Ishikawa (cell line): ENCODE data around the gene SGPP2.
A peak's percentile ranks its signal among the peaks of the same experiment; 100 is the strongest.

Experiments used
- CEBPB ChIP-seq: IDR thresholded peaks from 2 replicates; pipeline ENCODE4 v1.6.1; 2012
- CREB1 ChIP-seq: IDR thresholded peaks from 2 replicates; pipeline ENCODE4 v1.6.1; 2012; ENCODE audit warnings: low read depth
- EGR1 ChIP-seq: IDR thresholded peaks from 2 replicates; pipeline ENCODE4 v1.6.1; 2012
- EP300 ChIP-seq: IDR thresholded peaks from 2 replicates; pipeline ENCODE4 v1.6.1; 2012; ENCODE audit warnings: borderline replicate concordance
- FOXM1 ChIP-seq: IDR thresholded peaks from 2 replicates; pipeline ENCODE4 v1.6.1; 2012; ENCODE audit warnings: low read depth, borderline replicate concordance
- NFIC ChIP-seq: IDR thresholded peaks from 2 replicates; pipeline ENCODE4 v1.6.1; 2012
- RAD21 ChIP-seq: IDR thresholded peaks from 2 replicates; pipeline ENCODE4 v1.6.1; 2012; ENCODE audit warnings: low read depth
- TAF1 ChIP-seq: IDR thresholded peaks from 2 replicates; pipeline ENCODE4 v1.6.1; 2012; ENCODE audit warnings: low read depth, mild to moderate bottlenecking
- TEAD4 ChIP-seq: IDR thresholded peaks from 2 replicates; pipeline ENCODE4 v1.6.1; 2012
- USF1 ChIP-seq: IDR thresholded peaks from 2 replicates; pipeline ENCODE4 v1.6.1; 2012
- YY1 ChIP-seq: IDR thresholded peaks from 2 replicates; pipeline ENCODE4 v1.6.1; 2012; ENCODE audit warnings: low read depth
- ZBTB7A ChIP-seq: IDR thresholded peaks from 2 replicates; pipeline ENCODE4 v1.6.1; 2012; ENCODE audit warnings: low read depth
- TF ChIP-seq, protein P1 (sequence below): IDR thresholded peaks from 2 replicates; pipeline ENCODE4 v1.6.1; 2012
- TF ChIP-seq, protein P2 (sequence below): IDR thresholded peaks from 2 replicates; pipeline ENCODE4 v1.6.1; 2012; ENCODE audit warnings: low read depth, mild to moderate bottlenecking

Gene SGPP2

GRCh38 chr2:222433332-222434173 is 9.2 kb downstream of the SGPP2 start:
- TF ChIP-seq, protein P1, sequence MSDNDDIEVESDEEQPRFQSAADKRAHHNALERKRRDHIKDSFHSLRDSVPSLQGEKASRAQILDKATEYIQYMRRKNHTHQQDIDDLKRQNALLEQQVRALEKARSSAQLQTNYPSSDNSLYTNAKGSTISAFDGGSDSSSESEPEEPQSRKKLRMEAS, result 0 out of 2 replicates have a peak, but pooled peaks have one; percentile 27
- no peak for TF ChIP-seq FOXM1
- TF ChIP-seq NFIC, result 0 out of 2 replicates have a peak, but pooled peaks have one; percentile 21
- no peak for TF ChIP-seq USF1

- TF ChIP-seq YY1 (no peak), TEAD4 (no peak), EGR1 (no peak), EP300 (no peak), CREB1 (no peak), NFIC (no peak), TAF1 (no peak), CEBPB (no peak)
- TF ChIP-seq, protein P2, sequence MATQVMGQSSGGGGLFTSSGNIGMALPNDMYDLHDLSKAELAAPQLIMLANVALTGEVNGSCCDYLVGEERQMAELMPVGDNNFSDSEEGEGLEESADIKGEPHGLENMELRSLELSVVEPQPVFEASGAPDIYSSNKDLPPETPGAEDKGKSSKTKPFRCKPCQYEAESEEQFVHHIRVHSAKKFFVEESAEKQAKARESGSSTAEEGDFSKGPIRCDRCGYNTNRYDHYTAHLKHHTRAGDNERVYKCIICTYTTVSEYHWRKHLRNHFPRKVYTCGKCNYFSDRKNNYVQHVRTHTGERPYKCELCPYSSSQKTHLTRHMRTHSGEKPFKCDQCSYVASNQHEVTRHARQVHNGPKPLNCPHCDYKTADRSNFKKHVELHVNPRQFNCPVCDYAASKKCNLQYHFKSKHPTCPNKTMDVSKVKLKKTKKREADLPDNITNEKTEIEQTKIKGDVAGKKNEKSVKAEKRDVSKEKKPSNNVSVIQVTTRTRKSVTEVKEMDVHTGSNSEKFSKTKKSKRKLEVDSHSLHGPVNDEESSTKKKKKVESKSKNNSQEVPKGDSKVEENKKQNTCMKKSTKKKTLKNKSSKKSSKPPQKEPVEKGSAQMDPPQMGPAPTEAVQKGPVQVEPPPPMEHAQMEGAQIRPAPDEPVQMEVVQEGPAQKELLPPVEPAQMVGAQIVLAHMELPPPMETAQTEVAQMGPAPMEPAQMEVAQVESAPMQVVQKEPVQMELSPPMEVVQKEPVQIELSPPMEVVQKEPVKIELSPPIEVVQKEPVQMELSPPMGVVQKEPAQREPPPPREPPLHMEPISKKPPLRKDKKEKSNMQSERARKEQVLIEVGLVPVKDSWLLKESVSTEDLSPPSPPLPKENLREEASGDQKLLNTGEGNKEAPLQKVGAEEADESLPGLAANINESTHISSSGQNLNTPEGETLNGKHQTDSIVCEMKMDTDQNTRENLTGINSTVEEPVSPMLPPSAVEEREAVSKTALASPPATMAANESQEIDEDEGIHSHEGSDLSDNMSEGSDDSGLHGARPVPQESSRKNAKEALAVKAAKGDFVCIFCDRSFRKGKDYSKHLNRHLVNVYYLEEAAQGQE, result no peak
- TF ChIP-seq, protein P1, result no peak
These were observed 9.9 kb downstream of the SGPP2 start for GRCh38 chr2:222434204-222434603.

DNA sequence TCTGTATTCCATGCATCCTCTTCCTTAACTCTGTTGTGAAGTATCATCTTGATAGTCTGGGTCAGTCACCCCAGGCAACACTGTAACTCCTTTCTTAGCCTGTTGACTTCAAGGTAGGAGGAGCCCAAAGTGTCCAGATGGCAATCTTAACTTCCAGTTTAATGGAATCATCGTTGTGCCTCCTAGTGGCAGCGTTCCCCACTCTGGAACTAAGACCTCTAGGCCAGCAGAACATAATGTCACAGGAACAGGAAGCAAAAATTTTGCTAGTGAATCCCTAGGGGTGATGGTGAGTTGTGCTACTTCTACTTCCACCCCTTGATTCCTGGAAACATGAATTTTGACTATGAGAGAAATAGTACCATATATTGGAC is 11.7 kb downstream of the SGPP2 start:
- TF ChIP-seq RAD21, result peak; percentile 18; the same call in 1 of the 2 replicates
- TF ChIP-seq EGR1, result no peak

DNA sequence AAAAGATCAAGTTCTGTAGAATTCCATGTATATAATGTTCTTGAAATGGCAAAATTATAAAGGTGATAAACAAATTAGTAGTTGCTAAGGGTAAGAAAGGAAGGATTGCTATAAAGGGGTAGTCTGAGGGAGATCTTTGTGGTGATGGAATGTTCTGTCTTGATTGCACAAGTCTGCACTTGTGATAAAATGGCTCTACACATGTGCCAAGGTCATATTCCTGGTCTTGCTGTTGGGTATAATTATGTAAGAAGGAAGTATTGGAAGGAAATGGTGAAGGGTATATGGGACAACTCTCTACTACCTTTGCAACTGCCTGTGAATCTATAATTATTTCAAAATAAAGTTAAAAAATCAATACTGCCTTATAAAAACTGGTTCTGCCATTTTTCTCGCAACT is 15.3 kb downstream of the SGPP2 start:
- TF ChIP-seq EGR1, result no peak
- no peak for TF ChIP-seq CEBPB
- TF ChIP-seq ZBTB7A, result no peak
- no peak for TF ChIP-seq TAF1

DNA sequence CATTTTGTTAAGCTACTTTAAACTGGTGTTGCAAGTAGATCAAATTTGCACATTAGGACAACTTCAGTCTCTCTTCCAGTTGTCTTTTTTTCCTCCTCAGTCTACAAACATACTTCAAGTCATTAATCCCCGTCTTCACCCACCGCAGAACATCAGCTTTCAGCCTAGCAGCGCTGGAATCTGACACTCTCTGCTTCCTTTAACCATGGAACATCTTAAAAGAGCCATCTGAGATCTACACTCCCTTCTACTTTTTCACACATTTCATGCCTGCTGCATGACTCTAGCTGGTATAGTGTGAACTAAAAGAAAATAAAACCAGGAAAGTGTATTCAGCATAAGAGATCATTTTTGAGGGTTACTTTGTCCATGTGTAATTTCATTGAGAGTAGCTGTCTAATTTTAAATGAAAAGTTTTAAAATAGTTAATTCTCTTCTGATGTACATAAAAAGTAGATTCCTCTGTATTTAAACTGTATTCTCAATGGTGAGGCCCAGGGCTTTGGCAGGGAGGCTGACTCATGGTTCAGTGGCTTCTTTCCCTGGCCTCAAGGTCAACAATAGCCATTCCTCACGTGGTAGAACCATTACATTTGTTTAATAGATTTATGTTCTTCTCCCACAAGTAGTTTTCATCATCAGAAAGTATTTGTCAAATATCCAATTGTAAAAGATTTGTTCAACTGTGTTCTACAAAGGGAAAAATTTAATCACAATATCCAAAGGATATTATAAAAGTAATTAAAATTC is 16.5 kb downstream of the SGPP2 start:
- TF ChIP-seq, protein P2, result no peak
- TF ChIP-seq CREB1 (no peak), USF1 (peak; percentile 69), NFIC (0 out of 2 replicates have a peak, but pooled peaks have one; percentile 34)
- TF ChIP-seq, protein P1, result peak; percentile 79

DNA sequence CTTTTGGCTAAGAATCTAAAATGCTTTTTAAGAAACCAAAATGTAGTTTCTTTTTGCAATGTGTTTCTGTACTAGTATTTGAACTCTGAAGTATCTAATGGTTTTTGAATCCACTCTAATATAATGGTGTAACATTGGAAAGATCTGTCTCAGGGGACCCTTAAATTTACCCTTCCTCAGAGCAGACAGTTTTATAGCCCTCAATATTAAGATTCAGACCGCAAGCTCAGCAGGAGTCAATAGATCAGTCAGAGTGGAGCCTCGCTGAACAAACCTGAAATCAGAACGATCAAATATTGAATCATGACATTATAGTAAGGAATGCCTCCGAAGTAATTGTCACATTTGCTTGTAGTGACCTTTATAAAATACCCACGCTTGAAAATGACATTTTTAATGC is 18.3 kb downstream of the SGPP2 start:
- TF ChIP-seq RAD21 (no peak), TAF1 (no peak), USF1 (no peak), TEAD4 (no peak), EGR1 (no peak), CREB1 (no peak), NFIC (no peak)
- TF ChIP-seq, protein P1, result no peak
